WTC11 (cell line): ENCODE measurements around the gene CTLA4. TPM values are rescaled to one million over a fixed set of nuclear protein-coding genes. Genes with fewer than 3 reads are reported as not detected.

Experiments
- ATAC-seq: fragments of 200-7000 bp; cut with Tn5 transposase; 2 replicates; pipeline ENCODE4 v1.10.0; 2021; ENCODE audit warnings: mild to moderate bottlenecking, moderate library complexity
- CTCF ChIA-PET: fragments of 300-600 bp; sonication (Branson Sonifier 250); formaldehyde crosslinking; loops from one replicate; lab custom pipeline; 2021; ENCODE audit warnings: antibody characterized with exemption; lab: Charles Lee
- POLR2A ChIA-PET: fragments of 350-600 bp; sonication (Branson Sonifier 250); formaldehyde crosslinking; loops from one replicate; lab custom pipeline; 2021; ENCODE audit warnings: antibody characterized with exemption; lab: Charles Lee
- DNase-seq: peaks from one replicate; pipeline ENCODE4 v3.0.0; 2021; ENCODE audit warnings: low spot score
- H3K27ac Mint-ChIP-seq: 2 replicates; pipeline ENCODE4 v1.8.0; 2021; ENCODE audit warnings: mixed read lengths
- H3K27me3 Mint-ChIP-seq: 2 replicates; pipeline ENCODE4 v1.8.0; 2021; ENCODE audit warnings: low read depth, mild to moderate bottlenecking, moderate library complexity, mixed read lengths
- H3K36me3 Mint-ChIP-seq: 2 replicates; pipeline ENCODE4 v1.8.0; 2021; ENCODE audit warnings: mixed read lengths
- H3K4me1 Mint-ChIP-seq: 2 replicates; pipeline ENCODE4 v1.8.0; 2022; ENCODE audit warnings: mixed read lengths
- H3K4me3 Mint-ChIP-seq: 2 replicates; pipeline ENCODE4 v1.8.0; 2021; ENCODE audit warnings: mild to moderate bottlenecking, moderate library complexity, mixed read lengths
- H3K9me3 Mint-ChIP-seq: 2 replicates; pipeline ENCODE4 v1.8.0; 2021; ENCODE audit warnings: mixed read lengths
- CREB1 ChIP-seq: sonication (generic); formaldehyde crosslinking; IDR thresholded peaks from 2 replicates; pipeline ENCODE4 v1.8.0; 2023; ENCODE audit warnings: mild to moderate bottlenecking, missing genetic modification reagents
- CREM ChIP-seq: sonication (generic); formaldehyde crosslinking; IDR thresholded peaks from 2 replicates; pipeline ENCODE4 v1.8.1; 2022; ENCODE audit warnings: mild to moderate bottlenecking, missing genetic modification reagents, moderate library complexity
- ERG ChIP-seq: fragments of 250-450 bp; sonication (Bioruptor Pico); IDR thresholded peaks from 2 replicates; pipeline ENCODE4 v1.8.0; 2021; ENCODE audit warnings: mild to moderate bottlenecking
- ESRRA ChIP-seq: sonication (generic); formaldehyde crosslinking; IDR thresholded peaks from 2 replicates; pipeline ENCODE4 v1.8.1; 2022; ENCODE audit warnings: mild to moderate bottlenecking, missing genetic modification reagents, borderline replicate concordance
- FOXP1 ChIP-seq: sonication (generic); formaldehyde crosslinking; IDR thresholded peaks from 2 replicates; pipeline ENCODE4 v1.8.0; 2022; ENCODE audit warnings: missing genetic modification reagents, mild to moderate bottlenecking, moderate library complexity, borderline replicate concordance
- NFATC4 ChIP-seq: fragments of 250-450 bp; sonication (Bioruptor Pico); IDR thresholded peaks from 2 replicates; pipeline ENCODE4 v1.9.0; 2021; ENCODE audit warnings: mild to moderate bottlenecking
- NR1H2 ChIP-seq: sonication (generic); formaldehyde crosslinking; IDR thresholded peaks from 2 replicates; pipeline ENCODE4 v1.9.0; 2021; ENCODE audit warnings: mild to moderate bottlenecking, moderate library complexity, missing genetic modification reagents
- SOX15 ChIP-seq: fragments of 250-450 bp; sonication (Bioruptor Pico); IDR thresholded peaks from 2 replicates; pipeline ENCODE4 v1.9.0; 2021; ENCODE audit warnings: mild to moderate bottlenecking
- TEAD4 ChIP-seq: sonication (generic); formaldehyde crosslinking; IDR thresholded peaks from 2 replicates; pipeline ENCODE4 v1.8.0; 2022; ENCODE audit warnings: mild to moderate bottlenecking, missing genetic modification reagents
- ZNF232 ChIP-seq: sonication (generic); formaldehyde crosslinking; IDR thresholded peaks from 2 replicates; pipeline ENCODE4 v1.8.0; 2022; ENCODE audit warnings: mild to moderate bottlenecking, missing genetic modification reagents
- ZNF532 ChIP-seq: fragments of 250-450 bp; sonication (Bioruptor Pico); IDR thresholded peaks from 2 replicates; pipeline ENCODE4 v1.9.0; 2021; ENCODE audit warnings: mild to moderate bottlenecking, borderline replicate concordance
- total RNA-seq: library from RNA; stranded (reverse); gene quantifications from 3 replicates; pipeline ENCODE4 v1.2.3, GENCODE V29; 2021
- TF ChIP-seq, protein P1 (sequence below): sonication (generic); formaldehyde crosslinking; IDR thresholded peaks from 2 replicates; pipeline ENCODE4 v1.8.1; 2022; ENCODE audit warnings: mild to moderate bottlenecking, missing genetic modification reagents, moderate library complexity, borderline replicate concordance
- TF ChIP-seq, protein P2 (sequence below): fragments of 250-450 bp; sonication (Bioruptor Pico); IDR thresholded peaks from 2 replicates; pipeline ENCODE4 v1.9.0; 2021; ENCODE audit warnings: moderate library complexity, mild to moderate bottlenecking, inconsistent platforms, borderline replicate concordance
- TF ChIP-seq, protein P3 (sequence below): sonication (generic); formaldehyde crosslinking; conservative IDR thresholded peaks from 2 replicates; pipeline ENCODE4 v1.8.1; 2022; ENCODE audit warnings: mild to moderate bottlenecking, missing genetic modification reagents
- TF ChIP-seq, protein P4 (sequence below): sonication (generic); formaldehyde crosslinking; IDR thresholded peaks from 2 replicates; pipeline ENCODE4 v1.8.0; 2023; ENCODE audit warnings: missing genetic modification reagents
- TF ChIP-seq, protein P5 (sequence below): fragments of 250-450 bp; sonication (Bioruptor Pico); IDR thresholded peaks from 2 replicates; pipeline ENCODE4 v2.1.2; 2022; ENCODE audit warnings: mild to moderate bottlenecking, moderate library complexity

CTLA4 gene
- total RNA-seq, 1 experiment from 2014 or later = 0.31 TPM

- ATAC-seq = no peak
- H3K36me3 Mint-ChIP-seq = no peaks in the 10 kb centered on the region
- H3K9me3 Mint-ChIP-seq = peaks cover 15% of the 10 kb centered on the region
- H3K27me3 Mint-ChIP-seq = no peaks in the 10 kb centered on the region; the same call in 1 of the 2 replicates
- CTCF ChIA-PET = no interaction called here
- TF ChIP-seq CREM (CRISPR knock-in tag) (no peak), SOX15 (CRISPR knock-in tag) (no peak), ESRRA (CRISPR knock-in tag) (no peak), NFATC4 (CRISPR knock-in tag) (no peak), ZNF232 (CRISPR knock-in tag) (no peak), TEAD4 (CRISPR knock-in tag) (no peak), FOXP1 (CRISPR knock-in tag) (no peak), ERG (CRISPR knock-in tag) (no peak), NR1H2 (no peak)
- TF ChIP-seq, protein P1, sequence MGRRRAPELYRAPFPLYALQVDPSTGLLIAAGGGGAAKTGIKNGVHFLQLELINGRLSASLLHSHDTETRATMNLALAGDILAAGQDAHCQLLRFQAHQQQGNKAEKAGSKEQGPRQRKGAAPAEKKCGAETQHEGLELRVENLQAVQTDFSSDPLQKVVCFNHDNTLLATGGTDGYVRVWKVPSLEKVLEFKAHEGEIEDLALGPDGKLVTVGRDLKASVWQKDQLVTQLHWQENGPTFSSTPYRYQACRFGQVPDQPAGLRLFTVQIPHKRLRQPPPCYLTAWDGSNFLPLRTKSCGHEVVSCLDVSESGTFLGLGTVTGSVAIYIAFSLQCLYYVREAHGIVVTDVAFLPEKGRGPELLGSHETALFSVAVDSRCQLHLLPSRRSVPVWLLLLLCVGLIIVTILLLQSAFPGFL (CRISPR knock-in tag) = no peak
- TF ChIP-seq, protein P2, sequence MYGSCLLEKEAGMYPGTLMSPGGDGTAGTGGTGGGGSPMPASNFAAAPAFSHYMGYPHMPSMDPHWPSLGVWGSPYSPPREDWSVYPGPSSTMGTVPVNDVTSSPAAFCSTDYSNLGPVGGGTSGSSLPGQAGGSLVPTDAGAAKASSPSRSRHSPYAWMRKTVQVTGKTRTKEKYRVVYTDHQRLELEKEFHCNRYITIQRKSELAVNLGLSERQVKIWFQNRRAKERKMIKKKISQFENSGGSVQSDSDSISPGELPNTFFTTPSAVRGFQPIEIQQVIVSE (CRISPR knock-in tag) = no peak
- TF ChIP-seq, protein P3, sequence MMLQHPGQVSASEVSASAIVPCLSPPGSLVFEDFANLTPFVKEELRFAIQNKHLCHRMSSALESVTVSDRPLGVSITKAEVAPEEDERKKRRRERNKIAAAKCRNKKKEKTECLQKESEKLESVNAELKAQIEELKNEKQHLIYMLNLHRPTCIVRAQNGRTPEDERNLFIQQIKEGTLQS (CRISPR knock-in tag) = no peak
- TF ChIP-seq, protein P4, sequence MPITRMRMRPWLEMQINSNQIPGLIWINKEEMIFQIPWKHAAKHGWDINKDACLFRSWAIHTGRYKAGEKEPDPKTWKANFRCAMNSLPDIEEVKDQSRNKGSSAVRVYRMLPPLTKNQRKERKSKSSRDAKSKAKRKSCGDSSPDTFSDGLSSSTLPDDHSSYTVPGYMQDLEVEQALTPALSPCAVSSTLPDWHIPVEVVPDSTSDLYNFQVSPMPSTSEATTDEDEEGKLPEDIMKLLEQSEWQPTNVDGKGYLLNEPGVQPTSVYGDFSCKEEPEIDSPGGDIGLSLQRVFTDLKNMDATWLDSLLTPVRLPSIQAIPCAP (CRISPR knock-in tag) = no peak
- TF ChIP-seq, all 79 proteins: peak for 0
- POLR2A ChIA-PET = no interaction called here
- Mint-ChIP-seq H3K4me3 (no peak overlapping the region), H3K27ac (no peak overlapping the region), H3K4me1 (peaks cover 7% of the 10 kb centered on the region)
- no peak for DNase-seq
These were observed 26.3 kb downstream of the CTLA4 start for GRCh38 chr2:203893840-203894239.

- Mint-ChIP-seq H3K27me3 (no peaks in the 10 kb centered on the region; the same call in 1 of the 2 replicates), H3K27ac (no peak overlapping the region), H3K9me3 (peaks cover 13% of the 10 kb centered on the region), H3K36me3 (no peaks in the 10 kb centered on the region)
- CTCF ChIA-PET = no interaction called here
- POLR2A ChIA-PET = no interaction called here
- TF ChIP-seq, protein P5, sequence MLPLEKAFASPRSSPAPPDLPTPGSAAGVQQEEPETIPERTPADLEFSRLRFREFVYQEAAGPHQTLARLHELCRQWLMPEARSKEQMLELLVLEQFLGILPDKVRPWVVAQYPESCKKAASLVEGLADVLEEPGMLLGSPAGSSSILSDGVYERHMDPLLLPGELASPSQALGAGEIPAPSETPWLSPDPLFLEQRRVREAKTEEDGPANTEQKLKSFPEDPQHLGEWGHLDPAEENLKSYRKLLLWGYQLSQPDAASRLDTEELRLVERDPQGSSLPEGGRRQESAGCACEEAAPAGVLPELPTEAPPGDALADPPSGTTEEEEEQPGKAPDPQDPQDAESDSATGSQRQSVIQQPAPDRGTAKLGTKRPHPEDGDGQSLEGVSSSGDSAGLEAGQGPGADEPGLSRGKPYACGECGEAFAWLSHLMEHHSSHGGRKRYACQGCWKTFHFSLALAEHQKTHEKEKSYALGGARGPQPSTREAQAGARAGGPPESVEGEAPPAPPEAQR (CRISPR knock-in tag) = no peak
- no peak for TF ChIP-seq CREB1 (CRISPR knock-in tag)
- no peak for TF ChIP-seq ZNF532
- TF ChIP-seq, all 79 proteins: peak for 0
- Mint-ChIP-seq H3K4me1 (peaks cover 7% of the 10 kb centered on the region), H3K4me3 (no peak overlapping the region)
- ATAC-seq = no peak
- no peak for DNase-seq
These were observed 26.7 kb downstream of the CTLA4 start for GRCh38 chr2:203894262-203894661.
